ENCODE data around the gene AMER2.

GRCh38 chr13:25177636-25178035, 5.5 kb upstream of the AMER2 start:
- no peak for TF ChIP-seq CTCF (IDR thresholded peaks at IDR 0.05)
- no peak for TF ChIP-seq POLR2A (IDR thresholded peaks at IDR 0.05)
